Astrocyte of the cerebellum (primary cell): ENCODE data around the gene SPPL2B.

Experiments used
- DNase-seq: peaks from one replicate; pipeline ENCODE4 v3.0.0-alpha.2; 2011; ENCODE audit warnings: low read depth
- H3K4me3 ChIP-seq: 2 replicates; pipeline ENCODE4 v1.5.1; 2011; ENCODE audit warnings: mild to moderate bottlenecking, low read depth, low read length, moderate library complexity
- in situ Hi-C: cut with HindIII; loops from 2 replicates; pipeline ENCODE4 v1.10.0; 2017; ENCODE audit warnings: low sequenced_read_pairs
- TF ChIP-seq, protein P1 (sequence below): IDR thresholded peaks from 2 replicates; pipeline ENCODE4 v1.5.1; 2012; ENCODE audit warnings: low read length, low read depth, moderate library complexity, mild to moderate bottlenecking; ENCODE audit errors: missing control alignments

SPPL2B gene

GRCh38 chr19:2333807-2334211 is 5.3 kb downstream of the SPPL2B start:
- DNase-seq: no peak
- in situ Hi-C loops: no loop called here
- H3K4me3 ChIP-seq: no peak overlapping the region
- TF ChIP-seq, protein P1, sequence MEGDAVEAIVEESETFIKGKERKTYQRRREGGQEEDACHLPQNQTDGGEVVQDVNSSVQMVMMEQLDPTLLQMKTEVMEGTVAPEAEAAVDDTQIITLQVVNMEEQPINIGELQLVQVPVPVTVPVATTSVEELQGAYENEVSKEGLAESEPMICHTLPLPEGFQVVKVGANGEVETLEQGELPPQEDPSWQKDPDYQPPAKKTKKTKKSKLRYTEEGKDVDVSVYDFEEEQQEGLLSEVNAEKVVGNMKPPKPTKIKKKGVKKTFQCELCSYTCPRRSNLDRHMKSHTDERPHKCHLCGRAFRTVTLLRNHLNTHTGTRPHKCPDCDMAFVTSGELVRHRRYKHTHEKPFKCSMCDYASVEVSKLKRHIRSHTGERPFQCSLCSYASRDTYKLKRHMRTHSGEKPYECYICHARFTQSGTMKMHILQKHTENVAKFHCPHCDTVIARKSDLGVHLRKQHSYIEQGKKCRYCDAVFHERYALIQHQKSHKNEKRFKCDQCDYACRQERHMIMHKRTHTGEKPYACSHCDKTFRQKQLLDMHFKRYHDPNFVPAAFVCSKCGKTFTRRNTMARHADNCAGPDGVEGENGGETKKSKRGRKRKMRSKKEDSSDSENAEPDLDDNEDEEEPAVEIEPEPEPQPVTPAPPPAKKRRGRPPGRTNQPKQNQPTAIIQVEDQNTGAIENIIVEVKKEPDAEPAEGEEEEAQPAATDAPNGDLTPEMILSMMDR: no peak

- TF ChIP-seq, protein P1: no peak
- no peak for DNase-seq
- no peak overlapping the region for H3K4me3 ChIP-seq
- in situ Hi-C loops: no loop called here
Measured at GRCh38 chr19:2334426-2334825, 5.9 kb downstream of the SPPL2B start.

GRCh38 chr19:2334986-2335846 is 6.7 kb downstream of the SPPL2B start:
- TF ChIP-seq, protein P1: no peak
- no peak for DNase-seq
- in situ Hi-C loops: no loop called here
- H3K4me3 ChIP-seq: no peak overlapping the region

GRCh38 chr19:2335848-2336247 is 7.4 kb downstream of the SPPL2B start:
- in situ Hi-C loops: no loop called here
- H3K4me3 ChIP-seq: no peak overlapping the region
- no peak for DNase-seq
- TF ChIP-seq, protein P1: no peak

DNA sequence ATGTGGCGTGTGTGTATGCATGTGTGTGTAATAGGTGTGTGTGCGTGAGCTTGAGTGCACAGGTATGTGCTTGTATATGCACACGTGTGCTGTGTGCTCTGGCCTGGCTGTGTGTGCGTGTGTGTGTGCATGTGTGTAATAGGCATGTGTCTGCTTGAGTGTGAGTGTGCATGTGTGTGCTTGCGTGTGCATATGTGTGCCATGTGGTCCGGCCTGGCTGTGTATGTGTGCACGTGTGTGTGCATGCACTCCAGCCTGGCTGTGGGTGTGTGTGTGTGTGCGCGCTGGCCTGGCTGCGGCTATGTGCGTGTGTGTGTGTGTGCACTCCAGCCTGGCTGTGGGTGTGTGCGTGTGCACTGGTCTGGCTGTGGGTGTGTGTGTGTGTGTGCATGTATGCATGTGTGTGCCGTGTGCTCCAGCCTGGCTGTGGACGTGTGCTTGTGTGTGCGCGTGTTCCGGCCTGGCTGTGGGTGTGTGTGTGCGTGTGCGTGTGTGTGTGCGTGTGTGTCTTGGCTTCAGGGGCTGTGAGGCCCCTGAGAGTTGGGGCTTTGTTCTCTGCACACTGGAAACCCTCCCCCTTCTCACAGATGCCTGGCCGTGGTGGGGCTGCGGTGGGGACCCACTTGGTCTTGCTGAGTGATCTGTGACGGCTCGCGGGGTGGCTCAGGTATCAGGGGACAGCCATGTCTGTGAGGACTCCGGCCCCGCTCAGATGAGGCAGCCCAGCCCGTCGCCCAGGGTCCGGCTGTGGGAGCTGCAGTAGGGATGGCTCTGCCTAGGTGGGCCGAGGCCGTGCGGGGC is 8.2 kb downstream of the SPPL2B start:
- DNase-seq: no peak
- in situ Hi-C loops: no loop called here
- TF ChIP-seq, protein P1: no peak
- no peak overlapping the region for H3K4me3 ChIP-seq

DNA sequence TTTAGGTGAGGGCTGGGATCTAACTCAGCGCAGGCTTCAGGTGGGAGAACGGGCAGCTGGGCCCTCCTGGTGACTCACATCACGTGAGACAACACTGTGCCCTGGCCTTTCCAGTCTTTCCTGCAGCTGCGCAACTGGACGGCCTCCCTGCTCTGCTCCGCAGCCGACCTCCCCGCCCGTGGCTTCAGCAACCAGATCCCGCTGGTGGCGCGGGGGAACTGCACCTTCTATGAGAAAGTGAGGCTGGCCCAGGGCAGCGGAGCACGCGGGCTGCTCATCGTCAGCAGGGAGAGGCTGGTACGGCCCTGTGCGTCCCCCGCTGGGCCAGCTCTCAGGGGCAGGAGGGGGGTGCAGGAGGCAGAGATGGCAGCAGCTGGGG is 8.8 kb downstream of the SPPL2B start:
- DNase-seq: peak; percentile 19
- H3K4me3 ChIP-seq: no peak overlapping the region
- in situ Hi-C loops: no loop called here
- TF ChIP-seq, protein P1: peak; percentile 49
